Stimulated activated CD4-positive, alpha-beta T cell treated with anti-CD3 and anti-CD28 coated beads, Interleukin-12 subunit alpha, Interleukin-12 subunit beta, amount 100 ng/mL, for 24 hours (primary cell): ENCODE data around the gene KCNIP1.
A peak's percentile ranks its signal among the peaks of the same experiment; 100 is the strongest.

Experiments used
- DNase-seq, 2 experiments: peaks; one replicate each; pipeline ENCODE4 v3.0.0-alpha.2; 2020; ENCODE audit warnings: low read depth in 2 of 2

KCNIP1 gene

GRCh38 chr5:170563824-170564567 lies 60.2 kb downstream of the KCNIP1 start:
- no peak for DNase-seq

- no peak for DNase-seq
Observed at GRCh38 chr5:170565072-170565471, 61.3 kb downstream of the KCNIP1 start.

DNA sequence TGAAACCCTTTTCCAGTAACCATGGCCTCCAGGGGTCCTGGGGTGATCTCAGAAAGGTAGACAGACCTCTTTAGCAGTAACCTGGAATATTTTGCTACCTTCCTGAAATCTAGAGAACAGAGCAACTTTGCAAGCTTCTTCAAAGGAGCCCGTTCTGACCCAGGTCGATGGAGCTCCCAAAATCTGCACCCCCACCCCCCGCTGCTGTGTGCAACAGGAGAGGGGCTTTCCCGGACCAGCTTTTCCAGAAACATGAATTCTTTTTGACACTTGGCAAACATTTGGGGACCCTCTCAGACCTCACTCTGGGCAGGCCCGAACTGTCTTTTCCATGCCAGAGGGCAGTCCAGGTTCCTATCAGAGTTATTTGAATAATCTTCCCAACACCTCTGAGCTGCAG lies 65.3 kb downstream of the KCNIP1 start:
- no peak for DNase-seq

DNA sequence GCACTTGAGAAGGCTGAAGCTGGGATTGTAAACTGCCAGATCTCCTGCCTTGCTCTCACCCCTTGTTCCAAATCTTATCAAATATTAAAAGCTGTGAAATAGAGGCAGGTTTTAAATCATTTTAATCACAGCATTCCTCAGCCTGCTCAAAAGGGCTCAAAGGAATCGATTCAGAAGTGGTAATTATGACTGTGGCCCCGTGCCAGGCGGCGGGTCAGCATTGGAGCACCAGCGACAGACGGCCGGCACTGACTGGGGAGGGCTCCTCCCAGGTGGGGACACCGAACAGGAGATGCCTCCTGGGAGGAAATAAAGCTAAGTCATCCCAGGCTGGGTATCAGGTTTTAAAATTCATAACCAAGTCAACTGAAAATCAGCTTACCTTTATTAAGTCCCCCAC lies 66.7 kb downstream of the KCNIP1 start:
- no peak for DNase-seq

- DNase-seq: no peak
Observed at GRCh38 chr5:170571281-170571731, 67.5 kb downstream of the KCNIP1 start.

GRCh38 chr5:170571875-170572852 lies 68.3 kb downstream of the KCNIP1 start:
- peak; percentile 52 to 76 for DNase-seq

GRCh38 chr5:170573114-170573513 lies 69.3 kb downstream of the KCNIP1 start:
- DNase-seq: no peak

- DNase-seq: no peak
Observed at GRCh38 chr5:170573660-170574059, 69.8 kb downstream of the KCNIP1 start.

GRCh38 chr5:170576602-170577535 lies 73.0 kb downstream of the KCNIP1 start:
- DNase-seq: no peak

GRCh38 chr5:170579601-170580000 lies 75.8 kb downstream of the KCNIP1 start:
- DNase-seq: no peak

DNA sequence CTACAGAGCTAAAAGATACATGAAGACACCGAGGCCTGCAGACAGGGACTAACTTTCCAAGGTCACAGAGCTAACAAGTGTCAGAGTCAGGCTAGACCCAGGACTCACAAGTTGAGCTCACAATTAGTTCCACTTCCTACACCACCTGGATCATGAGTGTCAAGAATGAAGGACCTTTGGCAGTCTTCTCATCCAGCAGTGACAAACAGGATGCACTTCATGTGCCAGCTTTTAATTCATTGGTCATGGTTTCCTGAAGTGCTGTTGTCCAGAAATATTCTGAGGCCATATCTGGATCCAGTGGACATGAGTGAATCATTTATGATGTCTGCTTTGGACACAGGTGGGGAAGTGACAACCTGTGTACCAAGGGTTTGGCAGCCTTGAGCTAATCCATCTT lies 77.4 kb downstream of the KCNIP1 start:
- DNase-seq: no peak

DNA sequence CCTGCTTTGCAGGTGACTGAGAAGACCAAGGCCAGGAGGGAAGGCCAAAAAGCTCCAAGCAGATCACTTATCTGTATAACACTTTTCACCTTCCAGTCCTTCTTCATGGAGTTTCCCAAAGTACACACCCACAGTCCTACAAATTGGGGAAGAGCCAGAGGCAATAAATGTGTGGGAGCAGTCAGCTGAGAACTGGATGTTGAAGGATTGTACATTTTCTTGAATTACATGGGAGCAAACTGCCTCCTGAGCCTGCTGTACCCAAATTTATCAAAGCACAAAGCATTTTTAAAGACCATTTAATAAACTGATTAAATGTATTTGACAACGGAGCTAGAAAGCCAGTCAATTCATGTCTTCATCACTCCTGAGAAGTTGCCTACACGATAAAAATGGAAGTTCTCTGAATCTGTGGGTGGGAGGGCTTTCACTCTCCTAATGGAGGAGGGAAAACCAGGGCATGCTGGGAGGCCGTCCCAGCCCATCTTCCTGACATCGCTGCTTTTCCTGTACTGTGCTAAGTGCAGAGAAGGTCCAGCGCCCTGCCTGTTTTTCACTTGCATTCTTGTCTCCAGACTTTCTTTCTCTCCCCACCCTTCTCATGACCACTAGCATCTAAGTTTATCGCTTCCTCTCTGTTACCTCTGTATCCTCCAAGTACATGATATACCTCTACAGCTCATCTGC lies 79.0 kb downstream of the KCNIP1 start:
- DNase-seq: no peak

GRCh38 chr5:170584003-170584402 lies 80.2 kb downstream of the KCNIP1 start:
- no peak for DNase-seq

DNA sequence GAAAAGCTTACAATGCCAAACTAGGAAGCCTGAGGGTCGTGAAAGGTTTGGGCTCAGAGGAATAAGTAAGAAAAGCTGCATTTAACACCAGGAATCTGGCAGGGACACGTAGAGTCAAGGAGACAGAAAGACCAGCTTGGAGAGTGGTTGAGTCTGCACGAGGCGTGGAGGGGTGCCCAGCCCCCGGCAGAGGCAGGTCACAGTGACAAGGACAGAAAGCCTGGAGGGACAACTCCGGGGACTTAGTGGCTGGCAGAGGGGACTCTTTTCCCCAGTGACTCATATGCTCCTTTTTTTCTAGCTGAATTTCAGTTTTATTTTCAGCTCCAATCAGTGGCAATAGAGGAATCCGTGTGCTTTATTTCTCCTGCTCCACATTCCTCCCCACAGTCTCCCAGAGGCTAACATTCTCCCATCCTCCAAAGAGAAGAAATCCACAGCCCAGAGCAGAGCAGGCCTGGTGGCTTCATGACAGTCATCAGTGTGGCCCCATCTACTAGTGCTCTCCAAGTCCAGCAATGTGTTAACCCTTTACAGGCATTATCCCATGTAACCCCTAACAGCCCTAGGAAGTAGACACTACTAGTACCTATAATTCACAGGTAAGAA lies 80.7 kb downstream of the KCNIP1 start:
- DNase-seq: no peak

- no peak for DNase-seq
Observed at GRCh38 chr5:170585273-170585948, 81.6 kb downstream of the KCNIP1 start.

DNA sequence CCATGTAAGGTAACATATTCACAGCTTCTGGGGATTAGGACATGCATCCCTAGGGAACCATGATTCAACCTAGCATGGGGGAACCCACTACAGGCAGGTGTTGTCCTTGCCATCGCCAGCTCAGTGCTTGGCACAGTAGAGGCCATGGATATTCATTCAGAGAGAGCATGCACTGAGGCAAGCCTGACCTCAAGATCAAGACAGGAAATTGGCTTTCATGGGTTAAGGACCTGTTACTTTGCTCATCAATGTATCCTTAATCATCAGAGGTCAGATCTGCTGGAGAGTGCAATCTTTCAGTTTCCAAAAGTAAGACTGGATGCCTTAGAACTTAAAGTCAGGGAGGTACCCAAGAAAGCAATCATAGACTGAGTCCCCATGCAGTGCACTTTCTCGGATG lies 84.0 kb downstream of the KCNIP1 start:
- DNase-seq: no peak

DNA sequence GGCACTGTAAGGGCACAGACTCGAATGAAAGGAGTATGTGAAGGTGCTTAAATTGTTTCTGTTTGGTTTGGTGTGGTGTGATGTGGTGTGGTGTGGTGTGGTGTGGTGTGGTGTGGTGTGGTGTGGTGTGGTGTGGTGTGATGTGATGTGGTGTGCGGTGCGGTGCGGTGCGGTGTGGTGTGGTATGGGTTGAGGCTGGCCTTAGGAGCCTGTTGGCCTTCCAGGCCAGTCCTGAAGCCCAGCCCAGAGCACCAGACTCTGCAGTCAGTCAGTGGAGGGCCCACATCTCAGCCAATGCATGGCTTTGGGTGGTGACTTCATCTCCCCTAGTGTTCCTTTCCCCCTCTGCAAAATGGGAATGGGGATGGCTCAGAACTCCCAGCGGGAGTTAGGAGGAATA lies 85.8 kb downstream of the KCNIP1 start:
- DNase-seq: no peak

DNA sequence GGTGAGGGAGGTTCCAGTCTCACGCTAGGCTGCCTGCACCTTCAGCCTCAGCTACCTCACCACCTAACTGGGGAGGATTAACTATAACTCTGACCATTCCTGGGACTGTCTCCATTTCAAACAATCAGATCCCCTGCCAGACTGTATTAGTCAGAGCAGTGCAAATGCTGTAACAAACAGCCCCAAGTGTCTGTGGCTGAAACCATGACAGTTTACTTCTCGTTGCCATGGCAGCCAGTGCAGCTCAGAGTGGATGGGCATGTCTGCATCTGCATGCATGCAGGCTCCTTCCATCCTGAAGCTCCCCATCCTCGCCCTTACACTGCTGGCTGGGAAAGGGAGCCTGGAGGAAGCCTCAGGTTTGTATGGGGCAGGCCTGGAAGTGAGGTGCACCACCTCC lies 86.7 kb downstream of the KCNIP1 start:
- DNase-seq: no peak

GRCh38 chr5:170591054-170591453 lies 87.2 kb downstream of the KCNIP1 start:
- DNase-seq: no peak

DNA sequence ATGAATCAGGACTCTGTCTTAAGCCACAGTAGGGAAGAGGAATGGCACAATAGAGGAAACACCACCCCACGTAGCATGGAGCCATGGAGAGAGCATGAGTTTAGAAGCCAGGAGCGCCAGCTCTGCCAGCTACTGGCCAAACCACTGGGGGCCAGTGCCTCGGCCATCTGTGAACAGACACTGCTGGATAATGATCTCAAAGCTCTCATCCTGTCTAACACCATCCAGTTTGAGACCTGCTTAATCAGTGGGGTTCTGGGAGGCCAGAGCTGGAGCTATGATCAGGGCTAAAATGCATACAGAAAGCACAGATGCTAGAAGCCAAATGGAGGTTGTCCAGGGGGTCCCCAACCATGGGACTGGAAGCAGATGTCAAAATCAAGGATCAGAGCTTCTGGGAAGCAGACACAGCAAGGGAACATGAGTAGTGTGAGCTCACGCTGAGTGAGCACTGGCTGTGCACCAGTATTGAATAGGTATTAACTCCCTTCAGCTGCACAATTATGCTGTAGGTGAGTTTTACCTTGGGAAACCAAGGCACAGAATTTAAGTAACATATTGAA lies 92.7 kb downstream of the KCNIP1 start:
- DNase-seq: no peak
